K562 (cell line): ENCODE data around the gene TIMM8A. TPM values are rescaled to one million over a fixed set of nuclear protein-coding genes. Genes with fewer than 3 reads are reported as not detected.
A peak's percentile ranks its signal among the peaks of the same experiment; 100 is the strongest.

ENCODE experiments used
- E2F3 ChIP-seq: fragments of 250-450 bp; sonication (Bioruptor Pico); IDR thresholded peaks from 2 replicates; pipeline ENCODE4 v1.4.0; 2020; ENCODE audit warnings: mild to moderate bottlenecking
- ETV5 ChIP-seq: sonication (generic); formaldehyde crosslinking; IDR thresholded peaks from 2 replicates; pipeline ENCODE4 v1.4.0; 2020; ENCODE audit warnings: low read depth, mild to moderate bottlenecking, missing genetic modification reagents
- GTF2F1 ChIP-seq: IDR thresholded peaks from 2 replicates; pipeline ENCODE4 v1.6.1; 2011; ENCODE audit warnings: low read depth, low read length, improper control_type of control experiment
- HMG20A ChIP-seq: fragments of 450-650 bp; formaldehyde crosslinking; conservative IDR thresholded peaks from 2 replicates; pipeline ENCODE4 v1.4.0; 2020; ENCODE audit warnings: mild to moderate bottlenecking, mixed read lengths
- KAT2B ChIP-seq: IDR thresholded peaks from one replicate; pipeline ENCODE4 v1.6.1; 2012; ENCODE audit warnings: low read depth, mild to moderate bottlenecking, control low read depth, inconsistent platforms, low read length, moderate library complexity
- MTA2 ChIP-seq: fragments of 450-650 bp; IDR thresholded peaks from 2 replicates; pipeline ENCODE4 v1.6.1; 2016; ENCODE audit warnings: low read depth
- PHB ChIP-seq: fragments of 250-450 bp; sonication (Bioruptor Pico); IDR thresholded peaks from 2 replicates; pipeline ENCODE4 v1.5.0; 2021
- SMARCB1 ChIP-seq: IDR thresholded peaks from 2 replicates; pipeline ENCODE4 v1.6.1; 2011; ENCODE audit warnings: improper control_type of control experiment, low read depth; ENCODE audit not compliant: insufficient read length
- SPI1 ChIP-seq: IDR thresholded peaks from 2 replicates; pipeline ENCODE4 v1.6.1; 2011; ENCODE audit warnings: low read depth, low read length, control low read depth, borderline replicate concordance
- TOE1 ChIP-seq, 2 experiments: fragments of 450-650 bp in 1 of 2; sonication (generic) in 1 of 2; formaldehyde crosslinking in 1 of 2; IDR thresholded peaks; 2 replicates each; pipeline versions ENCODE4 v1.7.1 to v1.8.0; 2016 to 2022; ENCODE audit warnings: borderline replicate concordance in 2 of 2, mild to moderate bottlenecking in 2 of 2, antibody characterized with exemption in 1 of 2, inconsistent platforms in 1 of 2, low read depth in 1 of 2, missing genetic modification reagents in 1 of 2, moderate library complexity in 1 of 2
- ZBED1 ChIP-seq: IDR thresholded peaks from 2 replicates; pipeline ENCODE4 v1.6.1; 2014
- ZFP30 ChIP-seq: fragments of 250-450 bp; sonication (Bioruptor Pico); IDR thresholded peaks from 2 replicates; pipeline ENCODE4 v1.8.0; 2022; ENCODE audit warnings: moderate library complexity, mild to moderate bottlenecking, inconsistent platforms, borderline replicate concordance
- ZNF324 ChIP-seq: fragments of 250-450 bp; sonication (Bioruptor Pico); IDR thresholded peaks from 2 replicates; pipeline ENCODE4 v1.4.0; 2020; ENCODE audit warnings: mild to moderate bottlenecking
- ZNF384 ChIP-seq: IDR thresholded peaks from 2 replicates; pipeline ENCODE4 v1.6.1; 2012; ENCODE audit warnings: low read depth, low read length, improper control_type of control experiment
- ZNF444 ChIP-seq: fragments of 250-450 bp; sonication (Bioruptor Pico); IDR thresholded peaks from 2 replicates; pipeline ENCODE4 v1.4.0; 2020; ENCODE audit warnings: mild to moderate bottlenecking, moderate library complexity
- polyA plus RNA-seq, 8 experiments: library from polyadenylated mRNA; depleted of rRNA in 4 of 8; stranded (reverse) in 5 of 8; unstranded in 3 of 8; fragments of >200 nt; fragmentation: Nextera tagmentation in 2 of 8; fragmentation: Illumina TruSeq in 1 of 8; extraction: Ambion mirVana in 2 of 8; extraction: Trizol in 1 of 8; gene quantifications; 2 replicates each; pipeline versions ENCODE4 v1.2.1 to v1.2.3, GENCODE V29; 2011 to 2014; ENCODE audit warnings: inconsistent platforms in 1 of 8, missing spikeins in 1 of 8
- total RNA-seq, 7 experiments: library from RNA; depleted of rRNA in 6 of 7; stranded (reverse); fragments of >200 nt in 6 of 7; fragmentation: Illumina TruSeq in 2 of 7; extraction: Trizol in 2 of 7; gene quantifications; 2 replicates each; pipeline versions ENCODE4 v1.2.1 to v1.2.3, GENCODE V29; 2011 to 2021; ENCODE audit warnings: low replicate concordance in 1 of 7
- TF ChIP-seq, protein P1 (sequence below): fragments of 450-650 bp; formaldehyde crosslinking; IDR thresholded peaks from 2 replicates; pipeline ENCODE4 v1.4.0; 2020; ENCODE audit warnings: mild to moderate bottlenecking
- TF ChIP-seq, protein P2 (sequence below): fragments of 450-650 bp; formaldehyde crosslinking; IDR thresholded peaks from 2 replicates; pipeline ENCODE4 v1.4.0; 2020; ENCODE audit warnings: mild to moderate bottlenecking, moderate library complexity
- TF ChIP-seq, protein P3 (sequence below): fragments of 250-450 bp; sonication (Bioruptor Pico); IDR thresholded peaks from 2 replicates; pipeline ENCODE4 v1.9.0; 2021; ENCODE audit warnings: mild to moderate bottlenecking
- TF ChIP-seq, protein P4 (sequence below), 2 experiments: IDR thresholded peaks; 2 replicates each; pipeline ENCODE4 v1.6.1; 2012; ENCODE audit warnings: improper control_type of control experiment in 2 of 2, low read depth in 2 of 2, low read length in 2 of 2, borderline replicate concordance in 1 of 2
- TF ChIP-seq, protein P5 (sequence below): fragments of 250-450 bp; sonication (Bioruptor Pico); IDR thresholded peaks from 2 replicates; pipeline ENCODE4 v1.8.0; 2022; ENCODE audit warnings: moderate library complexity, mild to moderate bottlenecking, inconsistent platforms

TIMM8A gene
- total and polyA plus RNA-seq, 9 of the 15 experiments (the other 6 are each of a cell fraction or from before 2014, with no cell fraction given), result 10.9 to 132 (median 41.1) TPM

DNA sequence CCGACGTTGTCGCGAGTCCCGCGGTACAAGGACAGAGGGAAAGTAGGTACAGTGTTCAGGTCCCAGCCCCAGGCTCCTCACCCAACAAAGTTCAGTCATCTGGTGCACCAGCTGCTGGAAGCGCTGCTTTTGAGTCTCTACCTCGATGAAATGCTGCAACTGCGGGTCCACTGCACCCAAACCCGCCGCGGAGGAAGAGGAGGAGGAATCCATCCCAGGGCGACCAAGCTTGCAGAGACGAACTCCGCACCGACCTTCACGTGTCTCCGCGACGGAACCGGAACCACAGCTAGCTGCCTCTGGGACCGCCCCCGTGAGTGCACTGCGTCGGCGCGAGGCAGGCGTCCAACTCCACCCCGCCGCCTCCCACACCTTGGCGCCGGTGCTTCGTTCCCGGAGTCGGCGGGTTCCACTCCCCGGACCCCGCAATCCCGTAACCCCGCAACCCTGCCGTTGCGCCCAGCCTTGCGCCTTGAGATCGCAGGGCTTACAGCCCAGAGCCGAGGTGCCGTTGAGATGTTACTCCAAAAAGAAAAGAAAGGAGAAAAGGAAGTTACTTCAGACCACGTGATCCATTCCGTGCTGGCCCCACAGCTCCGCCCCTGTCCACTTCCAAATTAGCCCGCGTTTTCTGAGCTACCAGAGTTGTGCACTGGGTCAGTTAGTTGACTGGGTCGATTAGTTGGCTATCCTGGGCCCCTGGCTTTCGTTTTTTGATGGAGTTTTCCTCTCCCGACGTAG, at the start of gene TIMM8A (continued):
- TF ChIP-seq, protein P1, sequence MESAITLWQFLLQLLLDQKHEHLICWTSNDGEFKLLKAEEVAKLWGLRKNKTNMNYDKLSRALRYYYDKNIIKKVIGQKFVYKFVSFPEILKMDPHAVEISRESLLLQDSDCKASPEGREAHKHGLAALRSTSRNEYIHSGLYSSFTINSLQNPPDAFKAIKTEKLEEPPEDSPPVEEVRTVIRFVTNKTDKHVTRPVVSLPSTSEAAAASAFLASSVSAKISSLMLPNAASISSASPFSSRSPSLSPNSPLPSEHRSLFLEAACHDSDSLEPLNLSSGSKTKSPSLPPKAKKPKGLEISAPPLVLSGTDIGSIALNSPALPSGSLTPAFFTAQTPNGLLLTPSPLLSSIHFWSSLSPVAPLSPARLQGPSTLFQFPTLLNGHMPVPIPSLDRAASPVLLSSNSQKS (CRISPR knock-in tag), result no peak
- no peak for TF ChIP-seq HMG20A (CRISPR knock-in tag)
- TF ChIP-seq MTA2, result no peak
- no peak for TF ChIP-seq PHB
- TF ChIP-seq, protein P2, sequence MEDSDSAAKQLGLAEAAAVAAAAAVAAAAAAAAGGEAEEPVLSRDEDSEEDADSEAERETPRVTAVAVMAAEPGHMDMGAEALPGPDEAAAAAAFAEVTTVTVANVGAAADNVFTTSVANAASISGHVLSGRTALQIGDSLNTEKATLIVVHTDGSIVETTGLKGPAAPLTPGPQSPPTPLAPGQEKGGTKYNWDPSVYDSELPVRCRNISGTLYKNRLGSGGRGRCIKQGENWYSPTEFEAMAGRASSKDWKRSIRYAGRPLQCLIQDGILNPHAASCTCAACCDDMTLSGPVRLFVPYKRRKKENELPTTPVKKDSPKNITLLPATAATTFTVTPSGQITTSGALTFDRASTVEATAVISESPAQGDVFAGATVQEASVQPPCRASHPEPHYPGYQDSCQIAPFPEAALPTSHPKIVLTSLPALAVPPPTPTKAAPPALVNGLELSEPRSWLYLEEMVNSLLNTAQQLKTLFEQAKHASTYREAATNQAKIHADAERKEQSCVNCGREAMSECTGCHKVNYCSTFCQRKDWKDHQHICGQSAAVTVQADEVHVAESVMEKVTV, result no peak
- no peak for TF ChIP-seq ZFP30 (CRISPR knock-in tag)
- TF ChIP-seq SPI1, result no peak
- no peak for TF ChIP-seq GTF2F1
- TF ChIP-seq, protein P3, sequence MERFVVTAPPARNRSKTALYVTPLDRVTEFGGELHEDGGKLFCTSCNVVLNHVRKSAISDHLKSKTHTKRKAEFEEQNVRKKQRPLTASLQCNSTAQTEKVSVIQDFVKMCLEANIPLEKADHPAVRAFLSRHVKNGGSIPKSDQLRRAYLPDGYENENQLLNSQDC (CRISPR knock-in tag), result no peak
- TF ChIP-seq ETV5 (CRISPR knock-in tag), result no peak; the same call in 1 of the 2 replicates
- TF ChIP-seq, protein P4, sequence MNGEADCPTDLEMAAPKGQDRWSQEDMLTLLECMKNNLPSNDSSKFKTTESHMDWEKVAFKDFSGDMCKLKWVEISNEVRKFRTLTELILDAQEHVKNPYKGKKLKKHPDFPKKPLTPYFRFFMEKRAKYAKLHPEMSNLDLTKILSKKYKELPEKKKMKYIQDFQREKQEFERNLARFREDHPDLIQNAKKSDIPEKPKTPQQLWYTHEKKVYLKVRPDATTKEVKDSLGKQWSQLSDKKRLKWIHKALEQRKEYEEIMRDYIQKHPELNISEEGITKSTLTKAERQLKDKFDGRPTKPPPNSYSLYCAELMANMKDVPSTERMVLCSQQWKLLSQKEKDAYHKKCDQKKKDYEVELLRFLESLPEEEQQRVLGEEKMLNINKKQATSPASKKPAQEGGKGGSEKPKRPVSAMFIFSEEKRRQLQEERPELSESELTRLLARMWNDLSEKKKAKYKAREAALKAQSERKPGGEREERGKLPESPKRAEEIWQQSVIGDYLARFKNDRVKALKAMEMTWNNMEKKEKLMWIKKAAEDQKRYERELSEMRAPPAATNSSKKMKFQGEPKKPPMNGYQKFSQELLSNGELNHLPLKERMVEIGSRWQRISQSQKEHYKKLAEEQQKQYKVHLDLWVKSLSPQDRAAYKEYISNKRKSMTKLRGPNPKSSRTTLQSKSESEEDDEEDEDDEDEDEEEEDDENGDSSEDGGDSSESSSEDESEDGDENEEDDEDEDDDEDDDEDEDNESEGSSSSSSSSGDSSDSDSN (IDR thresholded peaks at IDR 0.05; ENCODE audit: borderline replicate concordance in 1 of 2, low read depth in 2 of 2, low read length in 2 of 2), result no peak
- peak; percentile 97 for TF ChIP-seq TOE1 (IDR thresholded peaks at IDR 0.05; ENCODE audit: borderline replicate concordance)
- TF ChIP-seq TOE1 (CRISPR knock-in tag; IDR thresholded peaks at IDR 0.05; ENCODE audit: borderline replicate concordance, low read depth), result no peak
- TF ChIP-seq, protein P5, sequence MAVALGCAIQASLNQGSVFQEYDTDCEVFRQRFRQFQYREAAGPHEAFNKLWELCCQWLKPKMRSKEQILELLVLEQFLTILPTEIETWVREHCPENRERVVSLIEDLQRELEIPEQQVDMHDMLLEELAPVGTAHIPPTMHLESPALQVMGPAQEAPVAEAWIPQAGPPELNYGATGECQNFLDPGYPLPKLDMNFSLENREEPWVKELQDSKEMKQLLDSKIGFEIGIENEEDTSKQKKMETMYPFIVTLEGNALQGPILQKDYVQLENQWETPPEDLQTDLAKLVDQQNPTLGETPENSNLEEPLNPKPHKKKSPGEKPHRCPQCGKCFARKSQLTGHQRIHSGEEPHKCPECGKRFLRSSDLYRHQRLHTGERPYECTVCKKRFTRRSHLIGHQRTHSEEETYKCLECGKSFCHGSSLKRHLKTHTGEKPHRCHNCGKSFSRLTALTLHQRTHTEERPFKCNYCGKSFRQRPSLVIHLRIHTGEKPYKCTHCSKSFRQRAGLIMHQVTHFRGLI, result no peak
- no peak for TF ChIP-seq ZBED1
- TF ChIP-seq ZNF384, result no peak
- no peak for TF ChIP-seq E2F3 (CRISPR knock-in tag)
- TF ChIP-seq SMARCB1, result no peak
- TF ChIP-seq KAT2B, result no peak
- TF ChIP-seq ZNF324, result no peak
- no peak for TF ChIP-seq ZNF444 (CRISPR knock-in tag)
